T-helper 2 cell (primary cell): ENCODE measurements around the gene PALMD.

Experiments used
- DNase-seq, 5 experiments: peaks; one replicate each; pipeline versions ENCODE4 v3.0.0 to v3.0.0-alpha.2; 2012 to 2022
- total RNA-seq, 2 donors: gene quantifications; one replicate each; lab custom pipeline; 2026; lab: John Stamatoyannopoulos, UW

The PALMD gene, protein sequence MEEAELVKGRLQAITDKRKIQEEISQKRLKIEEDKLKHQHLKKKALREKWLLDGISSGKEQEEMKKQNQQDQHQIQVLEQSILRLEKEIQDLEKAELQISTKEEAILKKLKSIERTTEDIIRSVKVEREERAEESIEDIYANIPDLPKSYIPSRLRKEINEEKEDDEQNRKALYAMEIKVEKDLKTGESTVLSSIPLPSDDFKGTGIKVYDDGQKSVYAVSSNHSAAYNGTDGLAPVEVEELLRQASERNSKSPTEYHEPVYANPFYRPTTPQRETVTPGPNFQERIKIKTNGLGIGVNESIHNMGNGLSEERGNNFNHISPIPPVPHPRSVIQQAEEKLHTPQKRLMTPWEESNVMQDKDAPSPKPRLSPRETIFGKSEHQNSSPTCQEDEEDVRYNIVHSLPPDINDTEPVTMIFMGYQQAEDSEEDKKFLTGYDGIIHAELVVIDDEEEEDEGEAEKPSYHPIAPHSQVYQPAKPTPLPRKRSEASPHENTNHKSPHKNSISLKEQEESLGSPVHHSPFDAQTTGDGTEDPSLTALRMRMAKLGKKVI
- total RNA-seq: 0 reads per million in 2 donors

DNA sequence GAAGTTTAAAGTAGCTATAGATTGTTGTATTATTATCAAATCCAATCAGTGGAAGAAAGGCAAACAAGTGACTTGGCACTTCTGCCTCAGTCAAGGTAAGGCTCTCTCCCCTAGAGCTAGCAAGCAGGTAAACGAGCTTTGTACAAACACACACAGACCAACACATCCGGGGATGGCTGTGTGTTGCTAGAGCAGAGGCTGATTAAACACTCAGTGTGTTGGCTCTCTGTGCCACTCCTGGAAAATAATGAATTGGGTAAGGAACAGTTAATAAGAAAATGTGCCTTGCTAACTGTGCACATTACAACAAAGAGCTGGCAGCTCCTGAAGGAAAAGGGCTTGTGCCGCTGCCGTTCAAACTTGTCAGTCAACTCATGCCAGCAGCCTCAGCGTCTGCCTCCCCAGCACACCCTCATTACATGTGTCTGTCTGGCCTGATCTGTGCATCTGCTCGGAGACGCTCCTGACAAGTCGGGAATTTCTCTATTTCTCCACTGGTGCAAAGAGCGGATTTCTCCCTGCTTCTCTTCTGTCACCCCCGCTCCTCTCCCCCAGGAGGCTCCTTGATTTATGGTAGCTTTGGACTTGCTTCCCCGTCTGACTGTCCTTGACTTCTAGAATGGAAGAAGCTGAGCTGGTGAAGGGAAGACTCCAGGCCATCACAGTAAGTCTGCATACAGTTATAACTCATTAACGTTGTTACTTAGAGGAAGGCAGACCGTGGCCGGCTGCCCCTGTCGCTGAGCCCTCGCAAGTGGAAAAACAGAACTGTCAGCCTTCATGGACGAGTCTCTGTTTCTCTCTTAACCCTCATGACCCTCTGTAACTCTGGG, at the start of gene PALMD:
Gene PALMD, plus strand, starts transcription at position 415 of the 833 bp plus-strand sequence. Its CDS starts 205 bp downstream, at position 620.
- DNase-seq: no peak

DNA sequence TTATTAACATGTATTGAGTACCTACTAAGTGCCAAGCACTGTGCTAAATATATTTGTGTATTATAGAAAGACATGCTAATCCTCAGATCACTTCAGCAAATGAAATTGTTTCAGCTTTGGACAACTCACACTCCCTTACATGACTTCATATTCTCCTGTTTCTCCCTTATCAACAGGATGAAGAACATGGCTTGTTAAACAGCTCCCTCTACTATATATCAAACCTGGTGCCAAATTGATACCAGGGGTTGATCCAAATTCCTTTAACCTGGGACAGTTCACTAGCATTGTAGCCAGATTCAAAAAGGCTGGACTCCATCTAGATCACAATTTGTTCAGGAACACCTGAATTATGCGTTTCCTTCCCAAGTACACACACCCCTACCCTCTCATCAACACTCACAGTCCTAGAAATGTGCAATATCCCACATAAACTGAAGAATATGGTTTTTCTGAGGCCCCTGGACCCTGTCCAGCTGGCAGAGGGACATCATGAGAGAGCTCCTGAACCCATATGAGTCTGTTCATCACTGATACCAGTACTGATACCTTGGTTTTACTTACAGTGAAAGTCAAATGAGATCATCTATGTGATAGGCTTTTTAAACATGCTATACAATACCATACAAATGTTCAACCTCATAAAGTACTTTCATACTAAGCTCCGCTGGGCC, 47.0 kb upstream of the PALMD start:
- DNase-seq: peak in 1 of 5 experiments; percentile 2

DNA sequence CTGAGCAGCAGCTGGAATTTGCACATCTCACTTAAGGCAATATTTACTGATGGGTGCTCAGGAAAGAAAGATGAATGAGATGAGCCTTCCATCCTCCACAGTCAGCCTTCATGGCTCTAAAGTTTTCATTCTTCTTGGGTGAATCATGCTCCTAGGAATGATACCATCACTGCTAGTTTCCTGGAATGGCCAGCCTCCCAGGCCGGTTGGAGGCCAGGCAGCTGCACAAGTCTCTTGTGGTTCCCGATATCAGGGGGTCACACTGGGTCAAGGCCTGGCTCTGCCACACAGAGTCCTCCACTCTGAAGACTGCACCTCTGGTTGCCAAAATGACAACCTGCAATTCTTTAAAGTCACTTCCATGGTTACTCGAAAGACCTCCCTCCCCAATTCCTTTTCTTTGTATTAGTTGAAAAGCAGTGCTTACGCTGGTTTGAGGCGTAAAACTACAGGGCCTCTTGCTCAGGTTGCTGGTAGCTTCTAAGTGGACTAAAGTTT, 46.2 kb upstream of the PALMD start:
- no peak for DNase-seq

DNA sequence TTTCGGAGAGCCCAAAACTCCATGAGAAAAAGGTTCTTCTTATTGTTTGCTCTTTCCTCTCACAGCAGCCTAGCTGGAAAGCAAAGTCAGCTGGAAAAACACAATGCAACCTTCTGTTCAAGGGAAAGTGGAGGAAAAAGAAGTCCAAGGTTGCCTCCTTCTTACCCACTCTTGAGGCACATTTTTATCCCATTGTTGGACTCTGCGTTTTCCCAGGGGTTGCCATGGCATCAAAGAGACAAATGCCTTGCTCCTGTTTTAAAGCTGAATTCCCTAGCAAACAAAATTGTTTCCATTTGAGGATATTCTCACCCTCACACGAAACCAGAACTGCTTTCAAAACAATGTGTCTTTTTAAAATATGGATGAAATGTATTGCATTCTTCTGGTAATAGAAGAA, 45.1 kb upstream of the PALMD start:
- no peak for DNase-seq

DNA sequence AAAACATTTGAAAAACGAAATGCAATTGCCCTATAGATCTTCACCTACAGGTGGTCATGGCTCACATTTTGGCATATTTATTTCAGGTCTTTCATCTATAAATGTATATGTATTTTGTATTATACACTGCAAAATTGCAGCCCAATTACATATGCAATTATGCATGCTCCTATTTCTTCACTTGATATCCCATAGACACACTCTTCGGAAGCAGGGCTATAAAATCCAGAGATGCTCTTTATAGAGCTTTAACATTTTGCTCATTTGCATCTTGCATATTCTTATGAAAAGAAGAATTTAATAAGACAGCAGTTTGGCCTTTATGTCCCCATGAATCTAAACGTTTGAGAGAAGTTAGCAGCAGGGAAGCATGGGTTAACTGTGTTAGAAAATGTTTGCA, 44.7 kb upstream of the PALMD start:
- DNase-seq: no peak

DNA sequence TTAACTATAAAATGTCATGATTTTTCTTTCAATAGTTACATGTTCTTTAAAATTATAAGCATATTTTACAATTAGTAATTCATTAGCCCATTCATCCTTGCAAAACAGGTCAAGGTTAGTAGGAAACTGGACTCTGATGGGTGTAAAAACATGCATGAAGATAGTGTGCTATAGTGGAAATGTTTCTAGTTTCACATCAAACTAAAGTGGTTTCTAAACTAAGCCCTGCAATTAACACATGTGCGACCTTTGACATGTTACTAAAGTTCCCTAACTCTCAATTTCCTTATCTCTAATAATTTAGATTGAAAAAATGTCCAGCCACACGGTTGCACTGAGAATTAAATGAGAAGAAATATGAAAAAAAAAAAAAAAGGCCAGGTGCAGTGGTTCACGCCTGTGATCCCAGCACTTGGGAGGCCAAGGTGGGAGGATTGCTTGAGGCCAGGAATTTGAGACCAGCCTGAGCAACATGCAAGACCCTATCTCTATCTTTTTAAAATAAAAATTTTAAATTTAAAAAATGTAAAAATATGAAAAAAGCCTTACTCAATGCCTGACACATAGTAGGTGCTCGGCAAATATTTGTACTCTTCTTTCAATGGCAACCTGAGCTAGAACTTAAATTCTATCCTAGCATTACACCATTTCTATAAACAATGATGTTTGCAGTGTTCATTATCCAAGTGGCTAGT, 44.1 kb upstream of the PALMD start:
- DNase-seq: no peak

DNA sequence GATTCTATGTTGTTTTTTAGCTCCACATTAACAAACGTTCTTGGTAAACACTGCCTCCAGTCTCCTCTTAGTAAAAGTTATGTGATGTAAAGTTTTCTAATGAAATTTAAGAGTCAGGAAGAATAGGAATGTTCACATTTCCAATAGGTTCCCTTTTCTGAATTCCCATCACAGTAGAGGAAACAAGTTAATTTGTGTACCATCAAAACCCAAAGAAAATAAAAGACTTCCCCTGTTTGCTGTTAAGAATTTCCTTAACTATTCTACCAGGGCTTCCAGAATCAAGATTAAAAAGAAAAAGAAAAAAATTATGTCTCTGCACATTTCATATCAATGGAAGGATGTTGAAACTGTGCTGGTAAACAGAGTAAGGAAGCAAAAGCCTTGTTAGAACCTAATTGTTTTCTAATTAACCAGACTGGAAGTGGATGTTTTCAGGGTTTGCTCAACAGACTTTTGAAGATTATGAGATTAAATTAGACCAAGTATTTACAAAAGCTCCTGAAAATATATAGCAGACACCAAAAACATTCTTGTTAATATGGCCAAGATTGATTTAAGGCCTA, 43.4 kb upstream of the PALMD start:
- no peak for DNase-seq

DNA sequence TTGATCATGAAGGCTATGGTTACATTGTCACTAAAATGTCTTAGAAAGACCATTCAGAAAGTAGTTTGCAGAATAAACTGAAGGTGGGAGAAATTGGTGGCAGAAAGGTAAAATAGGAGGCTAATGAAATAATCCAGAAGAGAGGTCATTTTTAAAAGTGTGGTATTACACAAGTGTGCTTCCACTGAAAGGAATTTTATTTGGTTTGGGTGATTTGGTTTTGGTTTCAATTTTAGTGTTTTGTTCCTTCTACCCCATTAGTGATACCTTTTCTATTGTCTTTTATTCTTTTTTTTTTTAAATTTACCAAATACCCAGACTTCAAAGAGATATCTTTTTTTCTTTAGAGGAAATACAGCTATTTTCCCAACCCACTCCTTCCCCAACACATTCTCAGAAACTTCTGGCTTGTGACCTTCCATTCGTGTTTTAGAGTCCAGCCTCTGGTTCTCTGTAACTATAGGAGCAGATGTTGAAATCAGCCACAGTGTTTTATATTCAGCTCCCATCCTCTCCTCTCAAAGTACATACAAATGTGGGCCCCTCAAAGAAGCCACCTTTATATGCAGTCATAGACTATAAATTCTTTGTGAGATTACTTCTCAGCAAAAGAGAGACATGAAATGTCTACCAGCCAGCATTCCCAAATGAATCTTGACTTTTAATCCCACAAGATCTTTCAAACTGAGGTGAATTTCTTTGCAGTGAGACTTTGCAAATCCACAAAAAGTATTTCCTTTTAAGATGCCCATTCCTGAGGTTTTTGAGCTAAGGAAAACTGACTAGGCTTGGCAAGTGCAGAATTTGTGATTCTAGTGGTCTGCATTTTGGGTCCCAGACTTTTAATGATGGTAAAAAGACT, 42.0 kb upstream of the PALMD start:
- DNase-seq: no peak

DNA sequence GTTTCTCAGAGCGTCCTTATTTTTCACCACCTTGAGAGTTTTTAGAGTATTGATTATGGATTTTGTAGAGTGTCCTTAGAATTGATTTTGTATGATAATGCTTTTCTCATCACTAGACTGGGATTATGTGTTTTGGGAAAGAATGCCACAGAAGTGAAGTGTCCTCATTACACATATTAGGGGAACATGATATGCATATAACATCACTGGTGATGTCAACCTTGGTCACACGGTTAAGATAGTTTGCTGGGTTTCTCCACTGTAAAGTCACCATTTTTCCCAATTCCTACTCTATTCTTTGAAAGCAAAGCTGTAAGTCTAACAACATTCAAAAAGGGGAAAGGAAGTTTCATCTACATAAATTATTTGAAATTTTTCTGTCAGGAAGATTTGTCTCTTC, 39.6 kb upstream of the PALMD start:
- no peak for DNase-seq

DNA sequence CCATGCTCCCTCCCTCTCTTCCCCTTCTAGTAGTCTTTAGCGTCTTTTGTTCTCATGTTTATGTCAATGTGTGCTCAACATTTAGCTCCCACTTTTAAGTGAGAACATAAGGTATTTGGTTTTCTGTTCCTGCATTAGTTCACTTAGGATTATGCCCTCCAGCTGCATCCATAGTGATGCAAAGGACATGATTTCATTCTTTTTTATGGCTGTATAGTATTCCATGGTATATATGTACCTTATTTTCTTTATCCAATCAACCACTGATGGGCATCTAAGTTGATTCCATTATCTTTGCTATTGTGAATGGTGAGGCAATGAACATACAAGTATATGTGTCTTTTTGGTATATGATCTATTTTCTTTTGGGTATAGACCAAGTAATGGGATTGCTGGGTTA, 38.3 kb upstream of the PALMD start:
- DNase-seq: no peak

DNA sequence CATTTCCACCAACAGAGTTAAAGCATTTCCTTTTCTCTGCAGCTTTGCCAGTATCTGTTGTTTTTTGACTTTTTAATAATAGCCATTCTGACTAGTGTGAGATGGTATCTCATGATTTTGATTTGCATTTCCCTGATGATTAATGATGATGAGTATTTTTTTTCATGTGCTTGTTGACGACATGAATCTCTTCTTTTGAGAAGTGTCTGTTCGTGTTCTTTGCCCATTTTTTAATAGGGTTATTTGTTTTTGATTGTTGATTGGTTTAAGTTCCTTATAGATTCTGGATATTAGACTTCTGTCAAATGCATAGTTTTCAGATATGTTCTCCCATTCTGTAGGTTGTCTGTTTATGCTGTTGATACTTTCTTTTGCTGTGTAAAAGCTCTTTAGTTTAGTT, 37.9 kb upstream of the PALMD start:
- DNase-seq: no peak

DNA sequence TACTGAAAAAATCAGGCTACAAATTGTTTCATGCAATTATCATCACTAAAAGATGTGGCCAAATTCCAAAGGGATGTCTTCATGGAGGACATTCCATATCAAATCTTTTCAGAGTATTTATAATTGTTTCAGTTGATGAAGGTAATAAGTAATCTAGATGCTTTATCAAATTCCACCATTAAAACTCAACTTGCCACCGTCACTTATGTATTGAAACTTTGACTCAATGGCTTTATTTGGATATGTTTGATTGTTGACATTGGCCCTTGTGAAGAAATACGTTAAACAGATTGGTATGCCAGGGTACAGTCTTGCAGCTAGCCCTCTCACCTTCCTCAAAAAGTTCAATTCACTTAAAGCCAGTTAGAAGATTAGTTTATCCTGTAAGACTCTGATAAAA, 32.2 kb upstream of the PALMD start:
- DNase-seq: no peak

DNA sequence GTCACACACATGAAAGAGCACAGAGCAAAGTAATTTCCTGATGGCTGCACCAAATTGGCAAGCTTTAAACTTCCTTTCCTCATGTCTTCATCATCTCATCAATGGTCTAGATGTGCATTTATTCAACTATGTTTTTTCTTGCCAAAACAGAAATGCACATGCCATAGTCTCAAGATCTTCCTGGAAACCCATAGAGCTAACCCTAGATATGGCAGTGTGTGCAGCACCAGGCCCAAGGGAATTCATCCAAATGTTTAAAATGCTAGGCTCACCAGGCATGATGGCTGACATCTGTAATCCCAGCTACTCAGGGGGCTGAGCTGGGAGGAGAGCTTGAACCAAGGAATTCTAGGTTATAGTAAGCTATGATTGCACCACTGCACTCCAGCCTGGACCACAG, 31.2 kb upstream of the PALMD start:
- no peak for DNase-seq

DNA sequence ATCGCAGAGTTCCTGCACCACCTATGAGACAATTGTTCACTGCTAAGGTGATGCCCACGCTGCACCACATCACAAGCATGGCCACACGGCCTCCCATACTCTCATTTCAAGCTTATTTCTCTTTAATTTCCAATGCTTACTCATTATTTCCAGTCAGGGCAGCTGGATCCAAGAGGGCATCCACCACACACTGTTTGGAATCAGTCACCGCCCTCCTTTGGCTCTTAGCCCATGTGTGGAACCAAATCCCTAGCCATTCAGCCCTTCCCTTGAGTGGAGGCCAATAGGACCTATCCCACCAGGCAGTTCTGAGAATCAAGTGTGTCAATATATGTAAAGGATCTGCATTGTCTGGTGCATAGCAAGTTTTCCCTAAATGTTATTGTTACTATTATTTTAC, 26.3 kb upstream of the PALMD start:
- no peak for DNase-seq

DNA sequence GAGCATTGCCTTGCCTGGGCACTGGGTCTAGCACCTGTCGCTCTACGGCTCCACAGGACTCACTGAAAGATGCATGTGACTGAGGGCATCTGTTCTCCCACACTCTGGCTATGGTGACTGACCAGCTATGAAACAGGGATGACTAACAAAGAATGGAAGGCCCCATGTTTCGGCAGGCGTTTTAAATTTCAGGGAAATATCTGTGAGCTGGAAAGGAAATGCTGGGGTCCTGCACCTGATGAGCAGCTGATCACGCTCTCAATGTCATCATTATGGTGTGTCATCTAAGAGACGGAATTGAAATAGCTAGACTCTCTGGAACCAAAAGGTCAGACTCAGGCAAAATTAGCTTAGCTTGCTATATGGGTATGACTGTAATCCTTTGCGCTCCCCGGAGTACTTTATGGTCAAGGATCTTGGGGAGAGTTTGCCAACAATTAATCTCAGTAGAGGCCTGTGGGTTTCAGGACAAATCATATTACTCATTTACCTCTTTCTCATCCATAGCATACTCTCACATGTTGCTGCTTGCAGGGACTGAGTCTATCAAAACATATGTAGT, 24.5 kb upstream of the PALMD start:
- DNase-seq: no peak

DNA sequence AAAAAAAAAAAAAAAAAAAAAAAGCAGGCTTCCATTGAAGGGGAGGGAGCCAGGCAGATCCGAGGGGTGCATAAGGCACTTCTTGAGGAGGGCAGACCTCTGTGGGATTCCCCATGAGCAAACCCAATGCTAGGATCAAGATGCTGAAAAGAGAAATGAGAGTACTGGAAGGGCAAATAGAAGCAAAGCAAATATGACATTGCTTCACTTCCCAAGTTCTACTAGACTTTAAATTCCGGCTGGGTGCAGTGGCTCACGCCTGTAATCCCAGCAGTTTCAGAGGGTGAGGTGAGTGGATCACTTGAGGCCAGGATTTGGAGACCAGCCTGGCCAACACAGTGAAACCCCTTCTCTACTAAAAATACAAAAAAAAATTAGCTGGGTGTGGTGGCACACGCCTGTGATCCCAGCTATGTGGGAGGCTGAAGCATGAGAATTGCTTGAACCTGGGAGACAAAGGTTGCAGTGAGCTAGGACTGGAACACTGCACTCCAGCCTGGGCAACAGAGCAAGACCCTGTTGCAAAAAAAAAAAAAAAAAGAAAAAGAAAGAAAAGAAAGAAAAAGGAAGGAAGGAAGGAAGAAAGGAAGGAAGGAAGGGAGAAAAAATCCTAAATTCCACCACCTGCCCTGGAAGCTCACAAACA, 23.1 kb upstream of the PALMD start:
- DNase-seq: no peak

DNA sequence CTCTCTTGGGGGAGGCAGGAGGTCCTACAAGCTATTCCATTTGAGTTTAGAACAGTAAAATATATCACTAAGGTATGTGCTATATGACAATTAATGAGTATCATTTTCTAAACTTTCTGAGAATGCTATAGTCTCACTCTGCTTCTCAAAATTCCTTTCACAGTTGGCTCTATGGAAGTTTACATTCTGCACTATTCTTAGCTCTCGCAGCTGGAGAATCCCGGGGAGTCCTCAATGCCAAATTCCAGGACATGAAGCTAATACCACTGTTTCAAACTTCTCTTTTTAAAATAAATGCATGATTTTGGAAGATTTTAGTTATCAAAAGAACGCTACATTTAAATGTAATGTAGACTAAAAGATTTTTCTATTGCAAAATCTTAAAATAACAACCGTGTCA, 22.4 kb upstream of the PALMD start:
- no peak for DNase-seq

DNA sequence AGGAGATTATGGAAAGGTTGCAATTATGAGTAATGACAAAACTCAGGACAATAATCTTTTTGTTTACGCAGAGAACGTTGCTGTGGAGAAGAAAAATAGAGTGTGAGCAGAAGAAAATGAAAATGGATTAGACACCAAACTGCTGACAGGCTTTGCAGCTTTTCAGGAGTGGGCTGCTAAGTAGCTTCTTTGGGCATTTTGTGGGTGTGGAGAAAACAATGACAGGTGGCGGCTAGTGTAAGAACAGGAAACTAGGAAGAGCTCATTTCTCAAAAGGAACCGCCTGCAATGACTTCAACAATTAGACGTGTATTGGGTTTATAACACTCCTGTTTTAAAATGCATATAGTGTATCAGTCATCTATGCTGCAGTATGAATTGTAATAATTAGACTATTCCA, 18.3 kb upstream of the PALMD start:
- DNase-seq: no peak

DNA sequence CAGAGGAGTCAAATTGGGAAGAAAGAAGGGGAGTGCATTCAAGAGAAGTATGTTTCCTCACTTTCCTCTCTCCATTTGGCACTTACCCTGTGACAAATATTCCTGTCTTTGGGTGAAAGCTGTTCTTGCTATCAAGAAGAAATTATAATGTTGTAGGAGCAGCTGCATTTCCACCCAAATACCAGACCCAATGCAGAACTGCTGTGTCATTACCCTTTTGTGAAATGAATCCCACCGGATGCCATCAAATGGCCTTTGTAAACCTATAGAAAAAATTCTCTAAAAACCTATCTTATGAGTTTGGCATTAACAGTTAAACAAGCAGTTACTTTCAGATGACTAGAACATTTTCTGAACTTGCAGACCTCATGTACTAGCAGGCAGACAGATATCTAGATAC, 16.7 kb upstream of the PALMD start:
- DNase-seq: no peak
